Measurements from ENCODE around the gene LRRFIP2.
"Not testable (repeated sequence)": the region's sequence is repeated elsewhere in the genome, so short reads cannot be mapped to it uniquely, and the experiment has no call there.

LRRFIP2 gene

GRCh38 chr3:37064747-37065146, 109.6 kb downstream of the LRRFIP2 start:
- peak; percentile 21 for DNase-seq (ENCODE audit: low spot score)

GRCh38 chr3:37058117-37058516, 116.3 kb downstream of the LRRFIP2 start:
- DNase-seq (ENCODE audit: low spot score): no peak

- peak; percentile 24 for DNase-seq (ENCODE audit: low spot score)
Observed at GRCh38 chr3:37056826-37057225, 117.6 kb downstream of the LRRFIP2 start.

- DNase-seq (ENCODE audit: low spot score): not testable (repeated sequence)
Observed at GRCh38 chr3:37055077-37055476, 119.3 kb downstream of the LRRFIP2 start.

- peak; percentile 79 for DNase-seq (ENCODE audit: low spot score)
Observed at GRCh38 chr3:37054370-37054769, 120.0 kb downstream of the LRRFIP2 start.

- no peak for DNase-seq (ENCODE audit: low spot score)
Observed at GRCh38 chr3:37053753-37054152, 120.6 kb downstream of the LRRFIP2 start.

GRCh38 chr3:37053337-37053736, 121.0 kb downstream of the LRRFIP2 start:
- no peak for DNase-seq (ENCODE audit: low spot score)

GRCh38 chr3:37052860-37053259, 121.5 kb downstream of the LRRFIP2 start:
- no peak for DNase-seq (ENCODE audit: low spot score)

- DNase-seq (ENCODE audit: low spot score): no peak
Observed at GRCh38 chr3:37050282-37050681, 124.1 kb downstream of the LRRFIP2 start.

GRCh38 chr3:37042712-37043111, 131.7 kb downstream of the LRRFIP2 start:
- DNase-seq (ENCODE audit: low spot score): not testable (repeated sequence)

GRCh38 chr3:37041546-37042195, 132.7 kb downstream of the LRRFIP2 start:
- no peak for DNase-seq (ENCODE audit: low spot score)

GRCh38 chr3:37040231-37040630, 134.2 kb downstream of the LRRFIP2 start:
- peak; percentile 25 for DNase-seq (ENCODE audit: low spot score)

GRCh38 chr3:37039161-37039846, 135.1 kb downstream of the LRRFIP2 start:
- no peak for DNase-seq (ENCODE audit: low spot score)

GRCh38 chr3:37037352-37037751, 137.0 kb downstream of the LRRFIP2 start:
- no peak for DNase-seq (ENCODE audit: low spot score)

- DNase-seq (ENCODE audit: low spot score): no peak
Observed at GRCh38 chr3:37032961-37033360, 141.4 kb downstream of the LRRFIP2 start.

GRCh38 chr3:37031096-37031682, 143.2 kb downstream of the LRRFIP2 start:
- no peak for DNase-seq (ENCODE audit: low spot score)

- no peak for DNase-seq (ENCODE audit: low spot score)
Observed at GRCh38 chr3:37030588-37030987, 143.8 kb downstream of the LRRFIP2 start.

- DNase-seq (ENCODE audit: low spot score): no peak
Observed at GRCh38 chr3:37029516-37030163, 144.7 kb downstream of the LRRFIP2 start.

GRCh38 chr3:37029111-37029510, 145.3 kb downstream of the LRRFIP2 start:
- no peak for DNase-seq (ENCODE audit: low spot score)

- no peak for DNase-seq (ENCODE audit: low spot score)
Observed at GRCh38 chr3:37028329-37028728, 146.1 kb downstream of the LRRFIP2 start.

- DNase-seq (ENCODE audit: low spot score): no peak
Observed at GRCh38 chr3:37026851-37027250, 147.5 kb downstream of the LRRFIP2 start.

GRCh38 chr3:37025561-37026335, 148.6 kb downstream of the LRRFIP2 start:
- no peak for DNase-seq (ENCODE audit: low spot score)

Measured in AG20443 (cell line).